Stimulated activated CD8-positive, alpha-beta memory T cell treated with anti-CD3 and anti-CD28 coated beads, Interleukin-12 subunit alpha, Interleukin-12 subunit beta, amount 100 ng/mL, for 4 hours (primary cell): ENCODE results near the gene ARHGAP26.
A peak's percentile ranks its signal among the peaks of the same experiment; 100 is the strongest.
"Not testable (repeated sequence)": the region's sequence is repeated elsewhere in the genome, so short reads cannot be mapped to it uniquely, and the experiment has no call there.

Experiments used
- DNase-seq: peaks from one replicate; pipeline ENCODE4 v3.0.0-alpha.2; 2020; ENCODE audit warnings: low read depth

ARHGAP26 gene

DNA sequence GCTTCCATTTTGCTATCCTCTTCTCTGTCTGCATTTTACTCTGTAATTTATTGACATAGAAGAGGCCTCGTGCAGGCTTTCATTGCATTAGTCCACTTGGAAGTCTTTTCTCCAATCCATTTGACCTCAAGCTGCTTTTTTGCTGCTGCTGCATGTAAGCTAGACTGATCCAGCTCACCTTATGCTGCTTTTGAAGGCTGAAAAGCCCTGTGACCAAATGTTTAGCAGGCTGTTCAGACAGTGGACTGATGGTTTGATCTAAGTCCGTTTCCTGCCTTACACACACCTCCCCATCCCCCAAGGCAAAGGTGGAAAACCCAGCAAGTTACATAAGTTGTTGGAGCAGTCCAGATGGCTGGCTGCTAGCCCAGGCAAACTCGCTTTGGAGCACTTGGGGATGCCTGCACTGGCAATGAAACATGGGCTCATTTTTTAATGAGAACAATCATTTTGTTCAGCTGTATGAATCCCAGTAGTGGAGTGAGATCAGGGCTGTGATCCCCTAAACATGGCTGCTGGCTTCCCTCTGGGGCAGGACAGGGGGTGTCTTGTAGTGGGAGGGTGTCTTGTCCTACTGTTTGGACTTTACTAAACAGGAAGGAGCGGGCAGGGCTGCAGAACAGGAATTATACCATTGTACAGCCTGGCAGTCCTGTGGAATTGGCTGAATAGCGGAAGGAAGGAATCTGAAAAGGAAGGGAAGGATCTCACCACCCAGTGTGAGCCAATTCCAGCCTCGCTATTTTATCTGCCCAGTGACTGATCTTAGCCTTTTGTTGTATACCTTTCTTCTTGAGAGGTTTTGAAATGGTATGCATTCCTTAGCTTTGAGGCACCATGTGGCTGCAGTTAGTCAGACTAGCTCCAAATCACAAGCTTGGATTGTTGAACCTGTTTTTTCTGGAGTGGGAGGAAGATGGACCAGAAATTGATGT lies 212.0 kb downstream of the ARHGAP26 start:
- DNase-seq = no peak

DNA sequence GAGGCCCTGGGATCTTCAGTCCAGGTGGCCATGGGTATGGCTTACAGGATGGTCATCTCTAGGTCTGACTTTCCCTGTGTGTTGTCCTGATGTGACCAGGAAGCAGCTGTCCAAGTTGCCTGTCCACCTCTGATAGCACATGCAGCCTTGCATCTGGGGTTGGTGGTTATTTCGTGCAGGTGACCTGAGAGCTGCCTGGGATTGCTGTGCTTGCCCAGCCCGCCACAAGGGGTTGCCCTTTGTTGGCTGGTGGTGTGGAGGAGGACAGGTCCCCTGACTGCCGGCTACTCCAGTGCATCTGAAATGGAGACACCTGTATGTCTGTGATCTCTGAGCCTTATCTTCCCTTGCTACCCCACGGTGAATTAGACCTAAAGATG lies 212.6 kb downstream of the ARHGAP26 start:
- DNase-seq = no peak

DNA sequence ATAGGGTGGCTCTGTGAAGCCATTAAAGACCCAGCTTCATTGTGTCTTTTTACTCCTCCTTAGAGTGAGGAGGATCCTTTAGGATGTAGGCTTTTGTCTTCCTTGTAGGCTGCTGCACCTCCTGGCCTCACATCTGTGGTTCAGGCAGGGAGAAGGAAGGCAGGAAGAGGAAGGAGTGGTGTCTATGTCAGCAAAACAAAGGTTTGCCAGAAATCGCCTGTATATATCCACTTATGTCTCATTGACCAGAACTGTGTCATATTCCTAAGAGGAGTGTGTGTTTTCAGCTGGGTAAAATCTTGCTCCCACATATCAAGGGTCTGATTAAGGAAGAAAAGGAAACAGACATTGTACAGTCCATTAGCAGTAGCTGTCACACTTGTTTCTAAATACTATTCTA lies 213.8 kb downstream of the ARHGAP26 start:
- DNase-seq = no peak

GRCh38 chr5:142984525-142984924 lies 214.3 kb downstream of the ARHGAP26 start:
- DNase-seq = no peak

- not testable (repeated sequence) for DNase-seq
These were observed 219.1 kb downstream of the ARHGAP26 start for GRCh38 chr5:142989270-142989669.

DNA sequence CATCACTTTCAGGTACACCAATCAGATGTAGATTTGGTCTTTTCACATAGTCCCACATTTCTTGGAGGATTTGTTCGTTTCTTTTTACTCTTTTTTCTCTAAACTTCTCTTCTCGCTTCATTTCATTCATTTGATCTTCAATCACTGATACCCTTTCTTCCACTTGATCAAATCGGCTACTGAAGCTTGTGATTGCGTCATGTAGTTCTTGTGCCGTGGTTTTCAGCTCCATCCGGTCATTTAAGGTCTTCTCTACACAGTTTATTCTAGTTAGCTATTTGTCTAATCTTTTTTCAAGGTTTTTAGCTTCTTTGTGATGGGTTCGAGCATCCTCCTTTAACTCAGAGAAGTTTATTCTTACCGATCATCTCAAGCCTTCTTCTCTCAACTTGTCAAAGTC lies 219.9 kb downstream of the ARHGAP26 start:
- DNase-seq = not testable (repeated sequence)

DNA sequence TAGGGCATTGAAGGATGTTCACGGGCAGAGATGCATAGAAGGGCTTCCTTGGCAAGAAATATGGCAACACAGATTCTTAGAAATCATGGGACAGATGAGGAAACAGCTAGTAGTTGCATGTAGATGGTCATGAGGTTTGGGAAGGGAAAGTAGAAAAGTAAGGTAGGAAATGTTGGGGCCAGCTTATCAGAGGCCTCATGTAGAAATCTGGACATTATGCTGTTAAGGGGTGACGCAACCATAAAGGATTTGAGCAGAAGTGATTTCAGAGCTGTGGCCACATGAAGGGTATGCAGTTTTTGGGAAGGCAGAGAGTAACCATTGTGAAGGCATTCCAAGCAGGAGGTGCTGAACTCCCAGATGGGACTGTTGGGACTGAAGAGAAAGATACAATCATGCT lies 224.0 kb downstream of the ARHGAP26 start:
- no peak for DNase-seq

DNA sequence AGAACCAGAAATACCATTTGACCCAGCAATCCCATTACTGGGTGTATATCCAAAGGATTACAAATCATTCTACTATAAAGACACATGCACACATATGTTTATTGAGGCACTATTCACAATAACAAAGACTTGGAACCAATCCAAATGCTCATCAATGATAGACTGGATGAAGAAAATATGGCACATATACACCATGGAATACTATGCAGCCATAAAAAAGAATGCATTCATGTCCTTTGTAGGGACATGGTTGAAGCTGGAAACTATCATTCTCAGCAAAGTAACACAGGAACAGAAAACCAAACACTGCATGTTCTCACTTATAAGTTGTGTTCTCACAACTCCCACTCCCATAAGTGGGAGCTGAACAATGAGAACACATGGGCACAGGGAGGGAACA lies 225.4 kb downstream of the ARHGAP26 start:
- not testable (repeated sequence) for DNase-seq

GRCh38 chr5:142997591-142997990 lies 227.4 kb downstream of the ARHGAP26 start:
- no peak for DNase-seq

DNA sequence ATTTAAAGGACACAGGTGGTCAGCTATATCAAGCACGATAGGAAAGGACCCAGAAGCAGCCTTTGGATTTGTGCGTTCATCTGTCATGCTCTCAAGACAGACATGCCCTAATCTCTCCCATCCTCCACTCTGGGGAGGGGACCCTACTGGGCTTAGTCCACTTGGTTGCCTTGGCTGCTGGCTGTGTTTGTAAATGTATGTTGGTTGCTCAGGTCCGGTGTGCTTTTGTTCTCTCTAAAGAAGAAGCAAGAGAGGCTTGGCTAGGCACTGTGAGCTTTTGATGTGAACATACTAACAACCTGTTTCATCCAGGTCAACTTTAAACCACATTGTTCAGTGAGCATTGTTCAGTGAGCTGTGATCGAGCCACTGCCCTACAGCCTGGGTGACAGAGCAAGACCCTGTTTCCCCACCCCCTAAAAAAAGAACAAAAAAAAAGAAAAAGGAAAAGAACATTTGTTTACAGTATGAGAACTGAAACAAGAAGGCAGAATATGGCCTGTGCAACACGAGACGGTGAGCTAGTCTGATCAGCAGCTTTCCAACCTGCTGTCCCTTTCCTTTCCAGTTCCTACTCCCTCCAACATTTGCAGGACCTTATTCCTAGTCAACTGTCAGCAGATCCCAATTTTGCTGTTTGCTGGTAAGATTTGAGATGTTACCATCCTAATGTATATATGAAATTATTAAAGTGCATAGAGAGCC lies 228.3 kb downstream of the ARHGAP26 start:
- no peak for DNase-seq

GRCh38 chr5:143000551-143000950 lies 230.4 kb downstream of the ARHGAP26 start:
- DNase-seq = not testable (repeated sequence)

- peak; percentile 22 for DNase-seq
These were observed 231.7 kb downstream of the ARHGAP26 start for GRCh38 chr5:143001764-143002351.

GRCh38 chr5:143002459-143003327 lies 232.5 kb downstream of the ARHGAP26 start:
- peak; percentile 38 for DNase-seq

DNA sequence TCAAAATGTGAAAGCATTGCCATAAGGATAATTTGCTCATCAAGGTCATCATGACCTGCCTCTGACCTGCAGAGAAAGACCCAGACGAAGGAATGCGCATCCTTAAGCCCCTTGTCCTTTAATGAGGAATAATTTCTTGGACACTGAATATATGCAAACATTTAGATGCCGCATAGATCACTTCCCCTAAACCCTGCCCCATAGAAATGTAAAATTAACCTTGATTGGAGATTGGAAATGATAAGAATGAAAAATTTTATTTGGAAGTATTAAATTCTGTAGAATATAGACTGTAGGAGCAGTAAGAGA lies 233.1 kb downstream of the ARHGAP26 start:
- DNase-seq = no peak

- no peak for DNase-seq
These were observed 234.4 kb downstream of the ARHGAP26 start for GRCh38 chr5:143004361-143005145.

GRCh38 chr5:143006501-143006900 lies 236.3 kb downstream of the ARHGAP26 start:
- DNase-seq = no peak

GRCh38 chr5:143008032-143008431 lies 237.9 kb downstream of the ARHGAP26 start:
- DNase-seq = no peak

DNA sequence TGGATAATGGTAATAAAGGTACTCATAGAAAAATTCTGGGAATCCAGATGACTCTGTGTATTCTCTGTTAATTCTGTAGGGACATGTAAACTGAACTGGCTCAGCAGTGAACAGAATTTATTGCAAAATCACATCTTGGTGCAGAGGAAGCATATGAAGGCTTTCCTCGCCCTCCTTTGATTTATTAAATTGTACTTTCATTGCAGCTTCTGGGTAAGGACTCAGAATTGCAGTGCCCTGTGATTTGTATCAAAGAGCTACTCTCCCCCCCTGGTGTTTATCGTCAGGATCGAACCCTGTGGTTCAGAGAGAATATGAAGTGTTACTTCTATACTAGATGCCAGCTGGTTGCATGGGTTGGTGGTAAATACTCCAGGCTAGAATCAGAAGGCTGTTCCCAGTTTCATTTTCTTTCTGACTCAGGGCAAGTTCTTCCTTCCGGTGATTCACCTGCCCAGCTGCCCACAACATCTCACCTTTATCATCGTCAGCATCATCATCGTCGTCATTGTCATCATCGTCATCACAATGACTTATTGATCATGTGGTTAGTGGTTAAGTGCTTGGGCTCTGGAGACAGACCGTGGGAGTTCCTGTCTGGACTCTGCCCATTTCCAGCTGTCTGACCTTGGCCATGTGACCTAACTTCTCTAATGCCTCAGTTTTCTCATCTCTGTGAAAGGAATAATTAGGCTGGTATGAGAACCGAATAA lies 238.8 kb downstream of the ARHGAP26 start:
- peak; percentile 64 for DNase-seq

GRCh38 chr5:143010351-143010750 lies 240.2 kb downstream of the ARHGAP26 start:
- no peak for DNase-seq

DNA sequence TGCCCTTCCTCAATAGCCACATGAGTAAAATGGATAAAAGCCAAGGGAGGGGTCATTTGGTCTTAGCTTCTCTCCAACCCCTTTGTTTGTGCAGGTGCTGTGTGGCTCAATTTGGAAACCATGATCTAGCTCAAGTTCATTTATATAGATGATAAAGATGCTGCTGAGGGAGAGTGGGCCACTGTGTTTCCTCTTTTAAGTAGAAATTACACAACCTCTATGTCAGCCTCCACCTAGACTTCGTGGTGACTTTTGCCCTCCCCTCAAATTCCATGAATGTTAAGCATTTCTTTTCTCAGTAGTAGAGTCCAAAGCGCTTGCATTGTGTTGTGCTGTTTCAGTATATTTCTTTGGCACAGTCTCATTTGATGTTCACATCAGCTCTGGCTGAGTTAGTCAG lies 241.4 kb downstream of the ARHGAP26 start:
- DNase-seq = no peak
